SK-N-MC (cell line): ENCODE measurements around the gene FOXRED2.

Experiments used
- EZH2 ChIP-seq: fragments of 200-600 bp; sonication (generic); IDR thresholded peaks from one replicate; pipeline ENCODE4 v1.6.1; 2017; ENCODE audit warnings: antibody characterized with exemption
- POLR2AphosphoS5 ChIP-seq: IDR thresholded peaks from 2 replicates; pipeline ENCODE4 v1.6.1; 2012; ENCODE audit warnings: mild to moderate bottlenecking, low read depth, low read length, borderline replicate concordance

GRCh38 chr22:36510966-36511881 is 4.4 kb upstream of the FOXRED2 start:
- TF ChIP-seq POLR2AphosphoS5 (no peak), EZH2 (no peak)
